ENCODE measurements around the gene EDN3. TPM values are rescaled to one million over a fixed set of nuclear protein-coding genes. Genes with fewer than 3 reads are reported as not detected.
"Not testable (repeated sequence)": the region's sequence is repeated elsewhere in the genome, so short reads cannot be mapped to it uniquely, and the experiment has no call there.

EDN3 gene
- total RNA-seq, 2 donors from 2014 or later = not detected

GRCh38 chr20:59335377-59335776, 35.0 kb downstream of the EDN3 start:
- no peaks in the 10 kb centered on the region for H3K4me1 Mint-ChIP-seq (ENCODE audit: low read depth in 2 of 2)
- no peaks in the 10 kb centered on the region for H3K36me3 Mint-ChIP-seq
- peaks cover 2 to 11% of the 10 kb centered on the region in 2 donors for H3K27me3 Mint-ChIP-seq
- DNase-seq (ENCODE audit: low spot score) (no peak), ATAC-seq (no peak)
- no peak overlapping the region for H3K4me3 Mint-ChIP-seq
- H3K27ac Mint-ChIP-seq = no peak overlapping the region
- H3K9me3 Mint-ChIP-seq = no peaks in the 10 kb centered on the region

GRCh38 chr20:59336540-59336939, 36.1 kb downstream of the EDN3 start:
- H3K27ac Mint-ChIP-seq = no peak overlapping the region

GRCh38 chr20:59338444-59338843, 38.0 kb downstream of the EDN3 start:
- peak in 1 of 2 donors; percentile 46 for ATAC-seq
- H3K4me1 Mint-ChIP-seq (ENCODE audit: low read depth in 2 of 2); H3K36me3 Mint-ChIP-seq; DNase-seq (ENCODE audit: low spot score); H3K9me3 Mint-ChIP-seq; H3K27me3 Mint-ChIP-seq; H3K4me3 Mint-ChIP-seq; H3K27ac Mint-ChIP-seq: not testable (repeated sequence)

More at GRCh38 chr20:59336540-59336939, 36.1 kb downstream of the EDN3 start:
- H3K4me1 Mint-ChIP-seq (ENCODE audit: low read depth in 2 of 2) = no peaks in the 10 kb centered on the region
- DNase-seq (ENCODE audit: low spot score) (no peak), ATAC-seq (no peak)
- H3K36me3 Mint-ChIP-seq = no peaks in the 10 kb centered on the region
- no peaks in the 10 kb centered on the region for H3K9me3 Mint-ChIP-seq
- no peak overlapping the region for H3K4me3 Mint-ChIP-seq
- H3K27me3 Mint-ChIP-seq = peaks cover 2 to 5% of the 10 kb centered on the region in 2 donors

- no peaks in the 10 kb centered on the region for H3K9me3 Mint-ChIP-seq
Observed at GRCh38 chr20:59340201-59340885, 39.9 kb downstream of the EDN3 start.

GRCh38 chr20:59341285-59342022, 41.0 kb downstream of the EDN3 start:
- not testable (repeated sequence) for H3K27ac Mint-ChIP-seq; H3K27me3 Mint-ChIP-seq; DNase-seq (ENCODE audit: low spot score); H3K4me3 Mint-ChIP-seq; H3K9me3 Mint-ChIP-seq; H3K36me3 Mint-ChIP-seq; H3K4me1 Mint-ChIP-seq (ENCODE audit: low read depth in 2 of 2)
- ATAC-seq = peak in 1 of 2 donors; percentile 31

More at GRCh38 chr20:59340201-59340885, 39.9 kb downstream of the EDN3 start:
- Mint-ChIP-seq H3K27me3 (peaks cover 0 to 7% of the 10 kb centered on the region in 2 donors), H3K4me1 (ENCODE audit: low read depth in 2 of 2) (no peaks in the 10 kb centered on the region), H3K36me3 (no peaks in the 10 kb centered on the region), H3K4me3 (no peak overlapping the region), H3K27ac (no peak overlapping the region)
- DNase-seq (ENCODE audit: low spot score) (no peak), ATAC-seq (no peak)

GRCh38 chr20:59342023-59342957, 41.9 kb downstream of the EDN3 start:
- ATAC-seq (no peak), DNase-seq (ENCODE audit: low spot score) (peak; percentile 35)
- Mint-ChIP-seq H3K27me3 (peaks cover 4 to 7% of the 10 kb centered on the region in 2 donors), H3K27ac (no peak overlapping the region), H3K4me3 (no peak overlapping the region), H3K36me3 (no peaks in the 10 kb centered on the region), H3K4me1 (ENCODE audit: low read depth in 2 of 2) (no peaks in the 10 kb centered on the region), H3K9me3 (no peaks in the 10 kb centered on the region)

- H3K9me3 Mint-ChIP-seq = no peaks in the 10 kb centered on the region
- peaks cover 6 to 7% of the 10 kb centered on the region in 2 donors for H3K27me3 Mint-ChIP-seq
- H3K36me3 Mint-ChIP-seq = no peaks in the 10 kb centered on the region
- H3K4me3 Mint-ChIP-seq = no peak overlapping the region
- ATAC-seq = no peak
- no peak overlapping the region for H3K27ac Mint-ChIP-seq
- no peak for DNase-seq (ENCODE audit: low spot score)
- no peaks in the 10 kb centered on the region for H3K4me1 Mint-ChIP-seq (ENCODE audit: low read depth in 2 of 2)
Observed at GRCh38 chr20:59346061-59346460, 45.6 kb downstream of the EDN3 start.

- H3K27ac Mint-ChIP-seq = no peak overlapping the region
- H3K4me1 Mint-ChIP-seq (ENCODE audit: low read depth in 2 of 2) = no peaks in the 10 kb centered on the region
- DNase-seq (ENCODE audit: low spot score) (no peak), ATAC-seq (no peak)
- no peaks in the 10 kb centered on the region for H3K36me3 Mint-ChIP-seq
- H3K9me3 Mint-ChIP-seq = no peaks in the 10 kb centered on the region
- H3K27me3 Mint-ChIP-seq = peaks cover 1 to 6% of the 10 kb centered on the region in 2 donors
- no peak overlapping the region for H3K4me3 Mint-ChIP-seq
Observed at GRCh38 chr20:59349277-59349676, 48.9 kb downstream of the EDN3 start.

- H3K4me3 Mint-ChIP-seq = no peak overlapping the region
Observed at GRCh38 chr20:59350330-59351156, 50.1 kb downstream of the EDN3 start.

GRCh38 chr20:59351157-59352040, 51.0 kb downstream of the EDN3 start:
- H3K4me3 Mint-ChIP-seq = no peak overlapping the region
- no peaks in the 10 kb centered on the region for H3K4me1 Mint-ChIP-seq (ENCODE audit: low read depth in 2 of 2)
- H3K27ac Mint-ChIP-seq = no peak overlapping the region
- H3K9me3 Mint-ChIP-seq = no peaks in the 10 kb centered on the region
- ATAC-seq = no peak
- no peak for DNase-seq (ENCODE audit: low spot score)
- H3K36me3 Mint-ChIP-seq = no peaks in the 10 kb centered on the region
- peaks cover 0 to 6% of the 10 kb centered on the region in 2 donors for H3K27me3 Mint-ChIP-seq

More at GRCh38 chr20:59350330-59351156, 50.1 kb downstream of the EDN3 start:
- peaks cover 0 to 6% of the 10 kb centered on the region in 2 donors for H3K27me3 Mint-ChIP-seq
- H3K4me1 Mint-ChIP-seq (ENCODE audit: low read depth in 2 of 2) = no peaks in the 10 kb centered on the region
- ATAC-seq (no peak), DNase-seq (ENCODE audit: low spot score) (no peak)
- no peak overlapping the region for H3K27ac Mint-ChIP-seq
- H3K9me3 Mint-ChIP-seq = no peaks in the 10 kb centered on the region
- H3K36me3 Mint-ChIP-seq = no peaks in the 10 kb centered on the region

- ATAC-seq = no peak
- no peaks in the 10 kb centered on the region for H3K4me1 Mint-ChIP-seq (ENCODE audit: low read depth in 2 of 2)
Observed at GRCh38 chr20:59352541-59352940, 52.1 kb downstream of the EDN3 start.

GRCh38 chr20:59352990-59353389, 52.6 kb downstream of the EDN3 start:
- DNase-seq (ENCODE audit: low spot score) (no peak), ATAC-seq (no peak)
- no peaks in the 10 kb centered on the region for H3K9me3 Mint-ChIP-seq
- no peaks in the 10 kb centered on the region for H3K27me3 Mint-ChIP-seq
- H3K27ac Mint-ChIP-seq = no peak overlapping the region
- H3K4me3 Mint-ChIP-seq = no peak overlapping the region
- no peaks in the 10 kb centered on the region for H3K36me3 Mint-ChIP-seq
- H3K4me1 Mint-ChIP-seq (ENCODE audit: low read depth in 2 of 2) = no peaks in the 10 kb centered on the region

More at GRCh38 chr20:59352541-59352940, 52.1 kb downstream of the EDN3 start:
- Mint-ChIP-seq H3K9me3 (no peaks in the 10 kb centered on the region), H3K27ac (no peak overlapping the region), H3K36me3 (no peaks in the 10 kb centered on the region), H3K27me3 (no peaks in the 10 kb centered on the region), H3K4me3 (no peak overlapping the region)
- no peak for DNase-seq (ENCODE audit: low spot score)
